LNCAP (cell line): ENCODE data around the gene SLCO3A1.

Source experiments
- TF ChIP-seq, protein P1 (sequence below): fragments of 450-650 bp; IDR thresholded peaks from 2 replicates; pipeline ENCODE4 v1.5.1; 2017; ENCODE audit warnings: mild to moderate bottlenecking

SLCO3A1 gene

DNA sequence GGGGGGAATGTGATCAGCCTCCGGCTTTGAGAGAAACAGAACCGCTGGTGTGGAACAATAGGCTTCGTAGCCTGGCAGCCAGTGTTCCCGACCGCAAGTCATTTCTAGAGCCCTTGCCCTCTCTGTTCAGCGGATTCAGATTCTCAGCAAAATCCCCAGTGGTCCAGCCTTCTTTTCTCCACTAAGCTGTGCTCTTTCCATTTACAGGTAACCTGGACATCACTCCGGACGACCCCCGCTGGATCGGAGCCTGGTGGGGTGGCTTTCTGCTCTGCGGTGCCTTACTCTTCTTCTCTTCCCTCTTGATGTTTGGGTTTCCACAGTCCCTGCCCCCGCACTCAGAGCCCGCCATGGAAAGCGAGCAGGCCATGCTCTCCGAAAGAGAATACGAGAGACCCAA is 250.6 kb downstream of the SLCO3A1 start:
- TF ChIP-seq, protein P1, sequence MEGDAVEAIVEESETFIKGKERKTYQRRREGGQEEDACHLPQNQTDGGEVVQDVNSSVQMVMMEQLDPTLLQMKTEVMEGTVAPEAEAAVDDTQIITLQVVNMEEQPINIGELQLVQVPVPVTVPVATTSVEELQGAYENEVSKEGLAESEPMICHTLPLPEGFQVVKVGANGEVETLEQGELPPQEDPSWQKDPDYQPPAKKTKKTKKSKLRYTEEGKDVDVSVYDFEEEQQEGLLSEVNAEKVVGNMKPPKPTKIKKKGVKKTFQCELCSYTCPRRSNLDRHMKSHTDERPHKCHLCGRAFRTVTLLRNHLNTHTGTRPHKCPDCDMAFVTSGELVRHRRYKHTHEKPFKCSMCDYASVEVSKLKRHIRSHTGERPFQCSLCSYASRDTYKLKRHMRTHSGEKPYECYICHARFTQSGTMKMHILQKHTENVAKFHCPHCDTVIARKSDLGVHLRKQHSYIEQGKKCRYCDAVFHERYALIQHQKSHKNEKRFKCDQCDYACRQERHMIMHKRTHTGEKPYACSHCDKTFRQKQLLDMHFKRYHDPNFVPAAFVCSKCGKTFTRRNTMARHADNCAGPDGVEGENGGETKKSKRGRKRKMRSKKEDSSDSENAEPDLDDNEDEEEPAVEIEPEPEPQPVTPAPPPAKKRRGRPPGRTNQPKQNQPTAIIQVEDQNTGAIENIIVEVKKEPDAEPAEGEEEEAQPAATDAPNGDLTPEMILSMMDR = no peak

DNA sequence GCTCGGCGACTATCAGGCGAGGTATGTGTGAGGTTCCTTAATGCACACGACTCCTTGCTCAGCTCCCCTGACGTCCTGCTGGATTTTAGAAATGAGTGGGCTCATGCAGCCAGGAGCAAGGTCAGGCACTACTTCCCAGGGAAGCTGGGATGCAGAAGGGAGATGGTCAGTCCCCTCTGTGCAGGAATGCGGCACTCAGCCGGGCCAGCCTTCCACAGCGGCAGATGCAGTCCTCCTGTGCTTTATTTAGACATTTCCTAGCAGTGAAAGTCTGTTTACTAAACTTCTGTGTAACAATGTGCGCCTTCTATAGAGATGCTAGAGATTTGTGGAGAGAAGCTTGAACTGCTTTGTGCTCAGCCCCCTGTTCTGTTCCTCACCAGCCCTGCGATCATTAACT is 252.1 kb downstream of the SLCO3A1 start:
- TF ChIP-seq, protein P1 = no peak

DNA sequence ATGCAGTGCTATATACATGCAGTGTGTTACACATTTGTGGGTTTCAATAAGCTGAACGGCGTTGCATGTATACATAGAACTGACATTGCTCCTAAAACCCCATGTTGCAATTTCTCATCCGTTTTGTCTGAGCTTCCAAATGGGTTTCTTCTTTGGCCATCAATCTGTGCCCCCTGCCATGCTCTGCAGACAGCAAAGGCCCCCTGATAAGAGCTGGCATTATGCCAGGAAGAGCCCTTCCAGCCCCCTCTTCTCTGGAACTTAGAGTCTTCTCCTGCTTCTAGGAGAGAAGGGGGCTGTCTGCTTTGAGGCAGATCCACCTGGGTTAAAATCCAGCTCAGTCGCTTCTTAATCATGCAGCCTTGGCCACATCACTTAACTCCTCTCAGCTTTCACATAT is 254.0 kb downstream of the SLCO3A1 start:
- TF ChIP-seq, protein P1 = no peak

DNA sequence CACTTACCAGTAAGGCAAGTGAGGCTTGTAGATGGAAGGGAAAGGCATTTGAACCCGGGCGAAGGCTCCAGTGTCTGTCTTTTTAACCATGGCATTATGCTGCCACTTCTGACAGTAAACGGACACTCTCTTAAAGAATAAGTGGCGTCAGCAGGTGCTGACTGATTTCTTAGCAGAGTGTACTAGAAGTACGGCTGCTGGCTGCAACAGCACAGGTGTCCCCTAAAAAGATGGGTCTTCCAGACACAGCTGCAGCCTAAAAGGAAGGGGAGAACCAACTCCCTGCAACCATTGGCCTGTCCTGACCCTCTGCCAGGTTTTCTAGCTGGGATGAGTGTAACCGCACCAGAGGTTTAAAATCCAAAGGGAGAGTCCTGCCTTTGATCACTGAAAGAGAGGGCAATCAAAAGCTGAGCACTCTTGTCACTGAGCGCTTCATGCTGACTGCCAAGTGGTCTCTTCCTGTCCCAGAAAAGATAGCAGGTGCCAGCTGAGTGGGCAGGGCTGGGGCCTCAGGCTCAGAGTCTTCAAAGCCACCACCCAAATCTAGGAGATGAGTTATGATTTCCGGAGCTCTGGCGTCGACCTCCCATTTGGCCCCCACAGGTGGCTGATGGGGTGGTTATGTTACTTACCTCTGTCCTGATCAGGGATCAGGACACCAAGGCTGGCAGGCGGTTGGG is 255.8 kb downstream of the SLCO3A1 start:
- TF ChIP-seq, protein P1 = no peak

DNA sequence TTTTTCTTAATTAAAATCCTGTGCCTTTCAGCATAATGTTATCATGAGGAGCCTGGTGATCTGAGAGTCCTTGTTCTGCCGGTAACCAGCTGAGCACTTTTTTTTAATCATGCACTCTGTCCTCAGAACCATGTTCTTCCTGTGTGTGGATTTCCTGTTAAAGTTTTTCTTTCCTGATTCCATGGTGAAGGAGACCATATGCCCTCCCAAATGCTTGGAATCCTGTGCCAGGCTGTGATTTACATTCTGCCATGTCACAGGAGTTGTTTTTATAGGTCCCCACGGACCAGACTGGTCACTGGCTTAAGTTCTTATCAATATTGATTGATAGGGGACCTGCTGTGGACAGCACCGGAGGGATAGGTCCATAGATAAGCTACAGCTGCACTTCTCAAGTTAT is 257.8 kb downstream of the SLCO3A1 start:
- TF ChIP-seq, protein P1 = no peak

DNA sequence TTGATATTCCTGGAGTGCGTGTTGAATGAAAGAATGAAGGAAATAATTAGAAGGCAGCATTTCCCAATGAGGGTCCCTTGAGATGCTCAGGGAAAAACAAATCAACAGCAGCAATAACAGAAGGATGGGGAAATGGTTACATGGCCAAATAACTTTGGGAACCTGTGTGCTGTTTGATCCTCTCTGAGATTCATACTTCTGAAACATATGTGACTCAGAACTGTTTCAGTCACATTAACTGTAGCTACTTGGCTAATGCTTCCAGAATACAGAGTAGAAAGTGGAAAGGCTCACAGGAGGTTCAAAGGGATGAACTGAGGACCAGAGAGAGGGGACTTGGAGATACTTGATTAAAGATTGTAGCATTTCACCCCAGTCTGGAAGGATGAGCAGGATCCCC is 258.2 kb downstream of the SLCO3A1 start:
- TF ChIP-seq, protein P1 = no peak

DNA sequence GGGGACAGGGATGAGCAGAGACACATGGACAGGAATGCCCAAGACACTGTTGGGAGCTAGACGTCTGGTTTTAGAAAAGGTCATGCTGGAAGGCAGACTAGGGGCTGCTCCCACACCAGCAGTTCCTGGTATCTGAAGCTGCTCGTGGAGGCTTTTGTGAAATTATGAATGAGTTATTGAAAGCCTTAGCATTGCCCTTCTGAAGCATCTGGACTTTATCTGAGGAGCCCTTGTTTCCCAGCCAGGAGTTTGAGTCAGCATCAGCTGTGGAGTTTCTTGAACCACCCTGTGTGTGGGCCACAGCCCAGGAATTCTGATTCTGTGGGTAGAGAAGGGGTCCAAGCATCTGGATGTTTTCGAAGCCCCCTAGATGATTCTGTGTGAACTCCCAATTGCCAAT is 258.7 kb downstream of the SLCO3A1 start:
- TF ChIP-seq, protein P1 = no peak

DNA sequence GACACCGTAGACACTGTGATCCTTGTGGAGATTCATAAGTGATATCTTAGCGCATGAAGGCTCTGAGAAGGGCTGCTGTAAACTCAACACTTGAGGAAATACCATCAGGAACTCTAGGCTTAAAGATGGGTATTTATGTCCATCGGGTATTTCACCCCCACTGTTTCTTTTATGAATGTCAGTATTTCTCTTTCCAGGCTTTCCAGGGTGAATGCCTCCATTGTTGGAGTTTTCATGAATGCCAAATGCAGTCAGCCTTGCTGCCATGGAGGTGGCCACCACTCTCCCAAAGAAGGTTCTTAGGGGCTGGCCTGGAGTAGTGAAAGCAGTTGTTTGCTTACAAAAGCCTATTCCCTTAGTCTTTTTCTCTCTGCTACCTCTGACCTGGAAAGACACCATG is 259.2 kb downstream of the SLCO3A1 start:
- TF ChIP-seq, protein P1 = no peak
